Endothelial cell of hepatic sinusoid (primary cell): Measurements from ENCODE around the gene ANO6.

Source experiments
- in situ Hi-C: cut with HindIII; loops from 2 replicates; pipeline ENCODE4 v1.10.0; 2017; ENCODE audit warnings: low sequenced_read_pairs

The ANO6 gene

GRCh38 chr12:45432710-45433109 lies 216.8 kb downstream of the ANO6 start:
- in situ Hi-C loops, result no loop called here

GRCh38 chr12:45433441-45433868 lies 217.6 kb downstream of the ANO6 start:
- in situ Hi-C loops, result no loop called here

GRCh38 chr12:45434094-45434493 lies 218.2 kb downstream of the ANO6 start:
- in situ Hi-C loops, result no loop called here

DNA sequence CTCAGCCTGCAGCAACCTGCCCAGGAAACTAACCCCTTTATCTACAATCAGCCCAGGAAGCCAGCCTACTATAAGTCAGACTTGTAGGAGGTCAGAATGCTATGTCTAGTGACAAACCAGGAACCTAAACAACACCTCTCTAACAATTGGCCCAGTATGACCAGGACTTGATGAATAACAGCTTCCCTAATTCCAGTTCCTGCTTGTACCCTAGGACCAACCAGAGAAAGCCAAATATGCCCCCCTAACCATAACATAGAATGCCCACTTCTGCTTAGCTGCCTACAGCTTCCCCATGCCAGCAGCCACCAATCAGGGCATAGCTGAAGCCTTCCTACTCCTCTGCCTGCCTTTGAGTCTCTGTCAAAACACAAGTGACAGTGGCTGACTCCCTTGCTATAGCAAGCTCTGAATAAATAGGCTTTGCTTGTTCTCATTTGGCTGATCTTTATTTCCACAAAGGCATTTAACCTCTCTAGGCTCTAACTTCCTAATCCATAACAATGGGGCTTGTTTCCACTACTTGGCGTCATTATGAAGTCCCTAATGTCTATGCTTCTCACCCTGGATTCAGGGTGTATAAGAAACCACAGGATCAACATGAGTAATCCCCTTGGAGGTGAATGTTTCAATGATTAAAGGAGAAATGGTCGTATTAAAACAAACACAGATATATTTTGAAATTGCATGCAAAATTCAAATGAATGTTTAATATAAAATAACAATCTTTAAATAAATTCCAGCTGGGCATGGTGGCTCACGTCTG lies 220.2 kb downstream of the ANO6 start:
- in situ Hi-C loops, result no loop called here

DNA sequence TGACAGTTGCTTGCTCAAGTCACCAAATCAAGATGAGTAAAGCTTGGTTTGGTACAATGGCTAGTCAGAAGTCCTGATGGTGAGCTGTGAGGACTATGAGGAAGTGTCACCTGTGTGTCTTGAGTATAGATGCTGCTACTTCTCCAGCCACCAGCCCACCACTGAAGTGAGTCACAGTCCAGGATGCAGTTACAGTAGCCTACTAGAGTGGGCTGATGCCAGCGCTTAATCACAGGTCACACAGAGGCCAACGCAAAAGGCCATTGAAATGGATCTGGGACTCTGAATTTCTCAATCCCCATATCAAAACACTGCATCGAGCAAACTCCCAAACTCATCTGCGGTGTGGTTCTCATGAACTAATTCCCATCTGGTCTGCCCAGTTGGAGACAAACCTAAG lies 223.1 kb downstream of the ANO6 start:
- in situ Hi-C loops, result no loop called here

DNA sequence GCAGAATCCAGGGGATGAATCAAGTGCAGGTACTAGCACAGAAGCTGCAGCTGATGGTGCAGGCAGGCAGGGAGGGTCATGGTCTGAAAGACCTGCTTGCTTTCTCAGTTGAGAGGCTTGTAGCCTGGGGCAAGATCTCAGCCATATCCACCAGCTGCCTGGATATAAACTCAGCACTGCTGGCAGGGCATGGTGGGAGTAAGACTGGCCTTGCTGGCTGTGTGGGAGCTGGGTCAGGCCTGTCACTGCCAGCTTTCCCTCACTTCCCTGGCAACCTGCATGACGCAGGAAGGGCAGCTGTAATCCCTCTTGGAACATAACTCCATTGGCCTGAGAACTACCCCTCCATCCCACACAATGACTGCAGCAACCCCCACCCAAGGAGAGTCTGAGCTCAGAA lies 230.1 kb downstream of the ANO6 start:
- in situ Hi-C loops, result no loop called here

DNA sequence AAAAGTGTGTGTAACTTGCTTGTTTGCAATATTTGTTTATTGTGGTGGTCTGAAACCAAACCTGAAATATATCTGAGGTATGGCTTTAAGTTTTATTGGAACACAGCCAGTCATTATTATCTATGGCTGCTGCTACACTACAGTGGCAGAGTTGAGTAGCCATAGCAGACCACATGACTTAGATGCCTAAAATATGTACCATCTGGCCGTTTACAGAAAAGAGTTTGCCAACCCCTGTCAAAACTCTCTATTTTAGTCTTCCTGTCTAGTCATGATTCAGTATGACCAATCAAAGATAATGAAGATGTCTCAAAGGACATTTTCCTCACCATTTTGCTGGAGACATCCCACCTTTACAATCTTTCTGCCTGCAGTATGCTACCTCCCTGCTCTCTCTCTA lies 242.3 kb downstream of the ANO6 start:
- in situ Hi-C loops, result no loop called here

DNA sequence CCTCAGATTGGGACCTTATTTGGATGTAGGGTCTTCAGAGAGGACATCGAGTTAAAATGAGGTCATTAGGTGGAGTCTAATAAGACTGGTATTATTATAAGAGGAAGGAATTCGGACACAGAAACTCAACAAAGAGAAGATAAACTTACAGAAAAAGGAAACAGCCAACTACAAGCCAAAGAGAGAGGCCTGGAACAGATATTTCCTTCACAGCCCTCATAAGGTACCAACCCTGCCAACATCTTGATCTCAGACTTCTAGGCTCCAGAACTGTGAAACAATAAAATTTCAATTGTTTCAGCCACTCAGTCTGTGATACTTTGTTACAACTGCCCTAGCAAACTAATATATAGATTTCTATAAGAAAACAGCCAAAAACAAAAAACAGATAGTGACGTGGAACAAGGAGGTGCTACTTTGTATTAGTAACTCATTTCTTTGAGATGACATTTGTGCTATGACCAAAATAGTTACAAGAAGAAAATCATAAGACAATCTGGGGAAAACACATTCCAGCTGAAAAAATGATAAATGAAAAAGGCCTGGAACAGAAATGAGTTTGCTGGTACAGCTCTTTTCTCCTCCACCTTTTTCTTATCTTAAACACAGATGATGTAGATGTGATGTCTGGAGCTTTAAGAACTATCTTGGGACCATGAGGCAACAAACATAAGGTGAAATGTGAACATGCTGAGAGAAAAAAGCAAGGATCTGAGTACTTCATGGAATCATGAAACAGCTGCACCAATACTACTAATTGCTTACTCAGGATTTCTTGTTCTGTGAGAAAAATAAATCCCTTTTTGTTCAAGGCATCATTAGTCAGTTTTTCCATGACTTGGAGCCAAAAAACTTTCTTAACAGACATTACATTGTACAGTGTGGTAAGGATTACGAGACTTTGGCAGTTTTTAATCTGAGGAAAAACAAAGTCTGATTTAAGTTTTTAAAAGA lies 243.2 kb downstream of the ANO6 start:
- in situ Hi-C loops, result no loop called here

- in situ Hi-C loops, result no loop called here
These were observed 246.6 kb downstream of the ANO6 start for GRCh38 chr12:45462506-45462905.

GRCh38 chr12:45464699-45465098 lies 248.8 kb downstream of the ANO6 start:
- in situ Hi-C loops, result no loop called here

DNA sequence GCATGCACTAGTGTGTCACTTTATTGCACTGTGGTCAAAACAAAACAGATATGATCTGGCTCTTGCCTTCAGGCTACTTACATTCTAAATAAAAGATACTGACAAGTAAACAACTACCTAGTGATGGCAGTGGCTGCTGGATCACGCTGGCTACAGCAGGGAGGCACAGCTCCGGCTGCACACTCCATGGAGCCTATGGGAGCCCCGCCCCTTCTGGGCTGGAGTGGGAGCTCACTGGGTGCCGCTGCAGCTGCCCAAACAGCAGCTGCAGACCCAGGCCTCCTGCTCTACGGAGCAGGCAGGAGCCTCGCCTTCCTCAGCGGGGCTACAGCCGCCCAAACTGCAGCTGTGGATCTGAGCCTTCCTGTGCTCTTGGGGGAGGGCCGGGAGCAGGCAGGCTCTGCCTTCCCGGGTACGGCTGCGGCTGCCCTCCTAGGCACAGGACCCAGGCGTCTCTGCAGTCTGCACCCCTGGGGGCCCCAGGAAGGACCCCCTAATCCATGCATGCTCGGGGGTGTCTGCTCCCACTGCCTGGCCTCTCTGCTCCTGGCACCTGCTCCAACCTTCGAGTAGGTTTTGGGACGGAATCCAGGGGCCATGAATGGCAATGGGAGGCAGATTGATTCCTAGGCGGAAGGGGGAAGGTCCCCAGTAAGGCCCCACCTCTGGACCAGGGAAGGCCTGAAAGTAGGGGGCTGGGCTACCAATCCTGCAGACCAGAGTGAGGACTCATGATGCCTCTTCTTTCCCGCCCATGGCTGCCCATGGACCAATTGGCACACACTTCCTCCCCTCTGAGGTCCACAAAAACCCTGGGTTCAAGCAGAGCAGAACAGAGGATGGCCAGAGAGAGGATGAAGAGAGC lies 253.1 kb downstream of the ANO6 start:
- in situ Hi-C loops, result no loop called here

DNA sequence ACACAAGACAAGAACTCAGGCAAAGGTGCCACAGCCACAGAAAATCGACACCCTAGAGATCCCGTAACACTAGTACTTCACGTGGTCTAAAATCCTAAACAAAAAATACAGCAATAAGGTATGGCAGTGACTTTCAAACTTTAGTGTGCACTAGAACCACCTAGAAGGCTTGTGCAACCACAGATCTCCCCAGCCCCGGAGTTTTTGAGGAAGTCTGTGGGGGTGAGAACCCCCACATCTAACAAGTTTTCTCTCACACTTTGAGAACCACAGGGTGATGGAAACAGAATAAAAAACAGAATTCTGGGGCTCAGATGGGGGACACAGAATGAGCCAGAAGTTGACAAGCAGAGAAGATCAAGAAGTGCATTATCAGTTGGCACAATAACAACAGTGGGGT lies 254.0 kb downstream of the ANO6 start:
- in situ Hi-C loops, result no loop called here

GRCh38 chr12:45473636-45474035 lies 257.7 kb downstream of the ANO6 start:
- in situ Hi-C loops, result no loop called here

DNA sequence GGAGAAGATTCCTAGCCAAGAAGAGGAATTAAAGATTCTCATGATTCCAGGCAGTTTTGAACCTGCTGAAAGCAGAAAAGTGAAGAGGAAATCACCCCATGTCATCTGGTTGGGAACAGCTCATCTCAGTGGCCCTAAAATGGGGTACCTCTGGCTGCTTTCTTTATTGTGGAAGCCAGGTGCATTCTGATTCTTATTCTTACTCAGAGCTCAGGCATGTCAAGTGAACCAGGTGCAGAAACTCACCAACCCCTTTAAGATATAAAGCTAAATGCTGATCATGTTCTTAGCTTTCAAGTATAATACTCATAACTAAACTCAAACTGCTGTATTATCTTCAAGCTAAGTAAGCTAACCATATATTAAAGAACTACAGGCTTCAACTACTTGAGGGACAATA lies 259.7 kb downstream of the ANO6 start:
- in situ Hi-C loops, result no loop called here

DNA sequence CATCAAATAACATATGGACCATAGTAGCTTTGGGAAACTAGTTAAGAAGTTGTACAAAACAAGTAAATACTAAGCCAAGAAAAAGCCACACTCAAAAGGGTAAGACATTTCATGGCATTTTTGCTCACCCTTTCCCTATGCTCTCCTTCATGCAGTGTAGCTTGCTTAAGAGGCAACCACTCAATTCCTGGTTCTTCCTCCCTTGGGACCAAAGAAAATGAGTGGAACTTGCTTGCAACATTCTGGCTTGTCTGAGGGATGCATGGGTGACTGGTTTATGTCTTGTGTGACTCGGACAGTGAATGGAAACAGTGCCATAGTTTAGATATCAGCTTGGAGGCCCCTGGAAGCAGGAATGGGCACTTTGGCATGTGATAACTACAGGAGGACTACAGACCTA lies 261.6 kb downstream of the ANO6 start:
- in situ Hi-C loops, result no loop called here

GRCh38 chr12:45478931-45479330 lies 263.0 kb downstream of the ANO6 start:
- in situ Hi-C loops, result no loop called here

- in situ Hi-C loops, result no loop called here
These were observed 265.9 kb downstream of the ANO6 start for GRCh38 chr12:45481746-45482145.

- in situ Hi-C loops, result no loop called here
These were observed 267.7 kb downstream of the ANO6 start for GRCh38 chr12:45483571-45483970.
